ENCODE data around the gene CFAP410. TPM values are rescaled to one million over a fixed set of nuclear protein-coding genes. Genes with fewer than 3 reads are reported as not detected.
A peak's percentile ranks its signal among the peaks of the same experiment; 100 is the strongest.

Gene CFAP410
- total RNA-seq, 1 donor: 9.5 TPM

- no peak overlapping the region for H3K4me3 ChIP-seq (ENCODE audit: low read depth, low read length)
- no peak for DNase-seq (ENCODE audit: low read depth)
- TF ChIP-seq CTCF (IDR thresholded peaks at IDR 0.05; ENCODE audit: insufficient read depth, low read depth, low read length): no peak
Measured at GRCh38 chr21:44333509-44334328, 5.5 kb downstream of the CFAP410 start.

GRCh38 chr21:44332965-44333364, 6.2 kb downstream of the CFAP410 start:
- no peak for TF ChIP-seq CTCF (IDR thresholded peaks at IDR 0.05; ENCODE audit: insufficient read depth, low read depth, low read length)
- H3K4me3 ChIP-seq (ENCODE audit: low read depth, low read length): no peak overlapping the region
- DNase-seq (ENCODE audit: low read depth): no peak

- TF ChIP-seq CTCF (IDR thresholded peaks at IDR 0.05; ENCODE audit: insufficient read depth, low read depth, low read length): no peak
- no peak overlapping the region for H3K4me3 ChIP-seq (ENCODE audit: low read depth, low read length)
- DNase-seq (ENCODE audit: low read depth): no peak
Measured at GRCh38 chr21:44332383-44332782, 6.8 kb downstream of the CFAP410 start.

GRCh38 chr21:44331650-44332307, 7.4 kb downstream of the CFAP410 start:
- peak; percentile 45 for DNase-seq (ENCODE audit: low read depth)
- H3K4me3 ChIP-seq (ENCODE audit: low read depth, low read length): no peak overlapping the region
- TF ChIP-seq CTCF (IDR thresholded peaks at IDR 0.05; ENCODE audit: insufficient read depth, low read depth, low read length): no peak

- DNase-seq (ENCODE audit: low read depth): no peak
- no peak for TF ChIP-seq CTCF (IDR thresholded peaks at IDR 0.05; ENCODE audit: insufficient read depth, low read depth, low read length)
- no peak overlapping the region for H3K4me3 ChIP-seq (ENCODE audit: low read depth, low read length)
Measured at GRCh38 chr21:44331209-44331608, 8.0 kb downstream of the CFAP410 start.

GRCh38 chr21:44330698-44331097, 8.5 kb downstream of the CFAP410 start:
- DNase-seq (ENCODE audit: low read depth): no peak

More at GRCh38 chr21:44330698-44331097, 8.5 kb downstream of the CFAP410 start:
- no peak for TF ChIP-seq CTCF (IDR thresholded peaks at IDR 0.05; ENCODE audit: insufficient read depth, low read depth, low read length)
- H3K4me3 ChIP-seq (ENCODE audit: low read depth, low read length): no peak overlapping the region

Measured in fibroblast of villous mesenchyme (primary cell).